Neural progenitor cell (in vitro differentiated cells): Measurements from ENCODE around the gene ZXDC.

Experiments used
- CTCF ChIP-seq: fragments of 200-600 bp; sonication (generic); IDR thresholded peaks from 2 replicates; pipeline ENCODE4 v1.5.1; 2017; ENCODE audit warnings: antibody characterized with exemption, mild to moderate bottlenecking
- EZH2 ChIP-seq: fragments of 200-600 bp; sonication (generic); IDR thresholded peaks from 2 replicates; pipeline ENCODE4 v1.6.1; 2017; ENCODE audit warnings: antibody characterized with exemption, mild to moderate bottlenecking, moderate library complexity

GRCh38 chr3:126484662-126485061 is 9.0 kb upstream of the ZXDC start:
- no peak for TF ChIP-seq CTCF
- no peak for TF ChIP-seq EZH2
